Measurements from ENCODE around the gene SYT15. TPM values are rescaled to one million over a fixed set of nuclear protein-coding genes. Genes with fewer than 3 reads are reported as not detected.

SYT15 gene
- polyA plus RNA-seq, 1 of the 3 experiments (the other 2 are of a cell fraction), result 0.07 TPM

- TF ChIP-seq PBX3 (IDR thresholded peaks at IDR 0.05), result no peak
- TF ChIP-seq FOXM1 (IDR thresholded peaks at IDR 0.05; ENCODE audit: low read depth), result no peak
- TF ChIP-seq RFX5 (IDR thresholded peaks at IDR 0.05; ENCODE audit: low read length), result no peak
- TF ChIP-seq POLR2AphosphoS5 (IDR thresholded peaks at IDR 0.05; ENCODE audit: low read depth, low read length), result no peak
- TF ChIP-seq FOSL2 (IDR thresholded peaks at IDR 0.05; ENCODE audit: borderline replicate concordance, low read depth), result no peak
- no peak for TF ChIP-seq FOXJ3 (CRISPR knock-in tag; IDR thresholded peaks at IDR 0.05)
- TF ChIP-seq USF1 (IDR thresholded peaks at IDR 0.05; ENCODE audit: borderline replicate concordance, low read depth), result no peak
Measured at GRCh38 chr10:46546591-46547540, 32.1 kb upstream of the SYT15 start (continued).

GRCh38 chr10:46547541-46548497, 31.1 kb upstream of the SYT15 start:
- ChIA-PET POLR2A (no interaction called here), CTCF (interaction anchor here (1.5 kb wide), 1 partner anchor 8 kb away, joined by 5 read pairs; no protein-coding TSS in a partner anchor)
- TF ChIP-seq EZH2phosphoT487 (IDR thresholded peaks at IDR 0.05; ENCODE audit: borderline replicate concordance, low read depth) (no peak), JUND (IDR thresholded peaks at IDR 0.05) (no peak), REST (IDR thresholded peaks at IDR 0.05; ENCODE audit: low read depth, low read length) (no peak), RXRA (IDR thresholded peaks at IDR 0.05; ENCODE audit: borderline replicate concordance, low read depth) (no peak), ELF1 (IDR thresholded peaks at IDR 0.05) (no peak), FOXM1 (IDR thresholded peaks at IDR 0.05; ENCODE audit: low read depth) (no peak), MEF2A (IDR thresholded peaks at IDR 0.05; ENCODE audit: borderline replicate concordance, low read depth) (no peak), NFIC (IDR thresholded peaks at IDR 0.05; ENCODE audit: borderline replicate concordance) (no peak), RFX5 (IDR thresholded peaks at IDR 0.05; ENCODE audit: low read length) (no peak), CHD2 (IDR thresholded peaks at IDR 0.05; ENCODE audit: low read length, partially characterized antibody) (no peak), TEAD4 (IDR thresholded peaks at IDR 0.05; ENCODE audit: borderline replicate concordance, insufficient read depth) (no peak), MAX (IDR thresholded peaks at IDR 0.05; ENCODE audit: low read depth) (no peak)
- Histone ChIP-seq H3K9ac (no peak overlapping the region), H3K79me2 (ENCODE audit: insufficient read depth) (no peaks in the 10 kb centered on the region), H3K27ac (ENCODE audit: low read depth in 2 of 2, low read length in 1 of 2) (no peak overlapping the region), H2AFZ (ENCODE audit: low read depth) (no peak overlapping the region), H3K4me1 (ENCODE audit: control insufficient read depth in 1 of 2, insufficient read depth in 2 of 2, low read depth in 1 of 2, low read length in 1 of 2) (peaks cover 0 to 5% of the 10 kb centered on the region in 2 experiments; a peak in 1 of 4 replicates), H3K4me2 (no peak overlapping the region), H3F3A (replicated peaks; ENCODE audit: insufficient read depth) (no peaks in the 10 kb centered on the region), H3K27me3 (ENCODE audit: insufficient read depth) (no peaks in the 10 kb centered on the region), H3K9me3 (no peaks in the 10 kb centered on the region), H3K4me3 (ENCODE audit: low read depth in 2 of 2, low read length in 1 of 2) (no peak overlapping the region), H3K36me3 (replicated peaks in 1 of 2; ENCODE audit: control insufficient read depth in 1 of 2, insufficient read depth in 2 of 2, low read length in 1 of 2) (no peaks in the 10 kb centered on the region), H4K20me1 (ENCODE audit: insufficient read depth) (no peaks in the 10 kb centered on the region), H3K9me2 (no peaks in the 10 kb centered on the region)
- 44% methylated on average over 11 of the region's 11 CpGs for WGBS (ENCODE audit: low lambda C conversion rate)
- no peak for DNase-seq
